Neural cell (in vitro differentiated cells): ENCODE measurements around the gene GABRG3.

Experiments
- CTCF ChIP-seq: fragments of 450-650 bp; IDR thresholded peaks from 2 replicates; pipeline ENCODE4 v1.5.1; 2014; ENCODE audit warnings: antibody characterized with exemption, mild to moderate bottlenecking, moderate library complexity; ENCODE audit not compliant: poor library complexity, severe bottlenecking
- EP300 ChIP-seq: fragments of 450-650 bp; conservative IDR thresholded peaks from 2 replicates; pipeline ENCODE4 v1.6.1; 2014; ENCODE audit warnings: antibody characterized with exemption, mild to moderate bottlenecking, moderate library complexity; ENCODE audit not compliant: poor library complexity, severe bottlenecking
- EZH2 ChIP-seq: fragments of 200-600, 300-800 bp; shearing (Covaris generic), sonication (generic); IDR thresholded peaks from 2 replicates; pipeline ENCODE4 v1.6.1; 2014; ENCODE audit warnings: antibody characterized with exemption, low read length, borderline replicate concordance, mild to moderate bottlenecking; ENCODE audit not compliant: insufficient read depth, poor library complexity, severe bottlenecking
- POLR2AphosphoS5 ChIP-seq: IDR thresholded peaks from 2 replicates; pipeline ENCODE4 v1.6.1; 2012
- TAF1 ChIP-seq: IDR thresholded peaks from 2 replicates; pipeline ENCODE4 v1.6.1; 2012; ENCODE audit warnings: low read depth

- TF ChIP-seq EZH2 (no peak), CTCF (no peak), EP300 (no peak), TAF1 (no peak), POLR2AphosphoS5 (no peak)
Observed at GRCh38 chr15:27550635-27551034, 579.7 kb downstream of the GABRG3 start.
